ENCODE data around the gene CD74. TPM values are rescaled to one million over a fixed set of nuclear protein-coding genes. Genes with fewer than 3 reads are reported as not detected.

CD74 gene
- total and polyA plus RNA-seq, 2 of the 8 experiments (the other 6 are each of a cell fraction or from before 2014, with no cell fraction given) = 45.9 to 61.0 TPM

DNA sequence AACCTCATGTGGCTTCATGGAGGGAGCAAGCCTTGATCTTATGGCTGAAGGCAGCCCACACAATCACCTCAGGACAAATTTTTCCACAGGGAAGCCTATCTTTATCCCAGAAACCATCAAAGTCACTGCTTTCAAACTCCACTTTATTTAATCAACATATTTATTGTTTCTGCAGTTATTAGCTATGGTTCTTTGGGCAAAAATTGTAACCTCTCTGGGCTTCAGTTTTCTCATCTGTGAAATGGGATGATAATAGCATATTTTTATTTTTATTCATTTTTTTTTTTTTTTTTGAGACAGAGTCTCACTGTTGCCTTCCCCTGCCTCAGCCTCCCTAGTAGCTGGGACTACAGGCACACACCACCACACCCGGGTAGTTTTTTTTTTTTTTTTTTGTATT is 38.9 kb upstream of the CD74 start (continued):
- TF ChIP-seq, protein P1, sequence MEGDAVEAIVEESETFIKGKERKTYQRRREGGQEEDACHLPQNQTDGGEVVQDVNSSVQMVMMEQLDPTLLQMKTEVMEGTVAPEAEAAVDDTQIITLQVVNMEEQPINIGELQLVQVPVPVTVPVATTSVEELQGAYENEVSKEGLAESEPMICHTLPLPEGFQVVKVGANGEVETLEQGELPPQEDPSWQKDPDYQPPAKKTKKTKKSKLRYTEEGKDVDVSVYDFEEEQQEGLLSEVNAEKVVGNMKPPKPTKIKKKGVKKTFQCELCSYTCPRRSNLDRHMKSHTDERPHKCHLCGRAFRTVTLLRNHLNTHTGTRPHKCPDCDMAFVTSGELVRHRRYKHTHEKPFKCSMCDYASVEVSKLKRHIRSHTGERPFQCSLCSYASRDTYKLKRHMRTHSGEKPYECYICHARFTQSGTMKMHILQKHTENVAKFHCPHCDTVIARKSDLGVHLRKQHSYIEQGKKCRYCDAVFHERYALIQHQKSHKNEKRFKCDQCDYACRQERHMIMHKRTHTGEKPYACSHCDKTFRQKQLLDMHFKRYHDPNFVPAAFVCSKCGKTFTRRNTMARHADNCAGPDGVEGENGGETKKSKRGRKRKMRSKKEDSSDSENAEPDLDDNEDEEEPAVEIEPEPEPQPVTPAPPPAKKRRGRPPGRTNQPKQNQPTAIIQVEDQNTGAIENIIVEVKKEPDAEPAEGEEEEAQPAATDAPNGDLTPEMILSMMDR (IDR thresholded peaks at IDR 0.05; ENCODE audit: control extremely low read depth in 1 of 3, insufficient read depth in 1 of 3, low read depth in 1 of 3, low read length in 3 of 3) = no peak
